Measurements from ENCODE around the gene NPPC. TPM values are rescaled to one million over a fixed set of nuclear protein-coding genes. Genes with fewer than 3 reads are reported as not detected.

Gene NPPC
- polyA plus RNA-seq, 1 of the 3 experiments (the other 2 are of a cell fraction) = not detected

- Histone ChIP-seq H3K27ac (ENCODE audit: low read depth in 2 of 2, low read length in 1 of 2) (no peak overlapping the region), H2AFZ (ENCODE audit: low read depth) (no peak overlapping the region), H3K4me2 (no peak overlapping the region), H3K9me3 (no peaks in the 10 kb centered on the region), H3K79me2 (ENCODE audit: insufficient read depth) (no peaks in the 10 kb centered on the region), H3K36me3 (replicated peaks in 1 of 2; ENCODE audit: control insufficient read depth in 1 of 2, insufficient read depth in 2 of 2, low read length in 1 of 2) (no peaks in the 10 kb centered on the region), H4K20me1 (ENCODE audit: insufficient read depth) (no peaks in the 10 kb centered on the region), H3K9ac (no peak overlapping the region), H3K4me3 (ENCODE audit: low read depth in 2 of 2, low read length in 1 of 2) (no peak overlapping the region), H3F3A (replicated peaks; ENCODE audit: insufficient read depth) (no peaks in the 10 kb centered on the region), H3K27me3 (ENCODE audit: insufficient read depth) (0 out of 2 replicates have a peak, but pooled peaks cover 8% of the 10 kb centered on the region), H3K4me1 (ENCODE audit: control insufficient read depth in 1 of 2, insufficient read depth in 2 of 2, low read depth in 1 of 2, low read length in 1 of 2) (peaks cover 0 to 5% of the 10 kb centered on the region in 2 experiments; a peak in 1 of 4 replicates), H3K9me2 (no peaks in the 10 kb centered on the region)
- no peak for TF ChIP-seq EP300 (IDR thresholded peaks at IDR 0.05; ENCODE audit: borderline replicate concordance in 1 of 2, low read depth in 1 of 2, low read length in 1 of 2)
- TF ChIP-seq NRF1 (IDR thresholded peaks at IDR 0.05; ENCODE audit: low read depth, low read length) = no peak
- no peak for TF ChIP-seq ZBTB33 (IDR thresholded peaks at IDR 0.05; ENCODE audit: borderline replicate concordance, low read depth)
- TF ChIP-seq NFIC (IDR thresholded peaks at IDR 0.05; ENCODE audit: borderline replicate concordance) = no peak
- no peak for TF ChIP-seq EZH2phosphoT487 (IDR thresholded peaks at IDR 0.05; ENCODE audit: borderline replicate concordance, low read depth)
- TF ChIP-seq TEAD4 (IDR thresholded peaks at IDR 0.05; ENCODE audit: borderline replicate concordance, insufficient read depth) = no peak
- no peak for TF ChIP-seq MEF2A (IDR thresholded peaks at IDR 0.05; ENCODE audit: borderline replicate concordance, low read depth)
- no peak for TF ChIP-seq GABPA (IDR thresholded peaks at IDR 0.05; ENCODE audit: low read depth)
- no peak for TF ChIP-seq RAD21 (IDR thresholded peaks at IDR 0.05; ENCODE audit: low read length)
- no peak for TF ChIP-seq RXRA (IDR thresholded peaks at IDR 0.05; ENCODE audit: borderline replicate concordance, low read depth)
- no peak for TF ChIP-seq YY1 (IDR thresholded peaks at IDR 0.05; ENCODE audit: low read depth)
- no peak for TF ChIP-seq PBX3 (IDR thresholded peaks at IDR 0.05)
- no peak for TF ChIP-seq RCOR1 (IDR thresholded peaks at IDR 0.05; ENCODE audit: low read length)
- no peak for TF ChIP-seq TAF1 (IDR thresholded peaks at IDR 0.05; ENCODE audit: borderline replicate concordance, low read depth, low read length)
- TF ChIP-seq RFX5 (IDR thresholded peaks at IDR 0.05; ENCODE audit: low read length) = no peak
- TF ChIP-seq TCF12 (IDR thresholded peaks at IDR 0.05) = no peak
- TF ChIP-seq FOSL2 (IDR thresholded peaks at IDR 0.05; ENCODE audit: borderline replicate concordance, low read depth) = no peak
- TF ChIP-seq MXI1 (IDR thresholded peaks at IDR 0.05; ENCODE audit: low read depth, low read length) = no peak
- DNase-seq = no peak
- 68% methylated on average over 12 of the region's 15 CpGs for WGBS (ENCODE audit: low lambda C conversion rate)
- ChIA-PET POLR2A (no interaction called here), CTCF (interaction anchor here (1.3 to 14.3 kb wide), 8 partner anchors 13 to 603 kb away, joined by 3 to 214 read pairs (median 8); no protein-coding TSS in a partner anchor)
Observed at GRCh38 chr2:231919341-231920035, 6.7 kb downstream of the NPPC start.
